BLaER1 treated with 17β-estradiol and CSF1 and Interleukin-3, amounts not matched to agents 10 nM and 100 nM (cell line): ENCODE results near the gene PPP1R8.

Experiments
- H3K27ac ChIP-seq, 11 experiments: shearing (Covaris generic); formaldehyde crosslinking; 2 replicates each; pipeline ENCODE4 v1.8.1; 2022
- H3K27me3 ChIP-seq, 11 experiments: shearing (Covaris generic); formaldehyde crosslinking; 2 replicates each; pipeline ENCODE4 v1.8.1; 2022
- H3K36me3 ChIP-seq, 11 experiments: shearing (Covaris generic); formaldehyde crosslinking; 2 replicates each; pipeline ENCODE4 v1.8.1; 2022
- H3K4me1 ChIP-seq, 10 experiments: shearing (Covaris generic); formaldehyde crosslinking; 2 replicates each; pipeline ENCODE4 v1.8.1; 2022
- H3K4me2 ChIP-seq, 11 experiments: shearing (Covaris generic); formaldehyde crosslinking; 2 replicates each; pipeline ENCODE4 v1.8.1; 2022
- H3K4me3 ChIP-seq, 10 experiments: shearing (Covaris generic); formaldehyde crosslinking; 2 replicates each; pipeline ENCODE4 v1.8.1; 2022
- H3K9ac ChIP-seq, 11 experiments: shearing (Covaris generic); formaldehyde crosslinking; 2 replicates each; pipeline ENCODE4 v1.8.1; 2022
- H3K9me3 ChIP-seq, 11 experiments: shearing (Covaris generic); formaldehyde crosslinking; replicated peaks in 1 of 11; 2 replicates each; pipeline ENCODE4 v1.8.1; 2022
- H4K20me1 ChIP-seq, 11 experiments: shearing (Covaris generic); formaldehyde crosslinking; 2 replicates each; pipeline ENCODE4 v1.8.1; 2022
- Cebpa-rat ChIP-seq, 11 experiments: shearing (Covaris generic); IDR thresholded peaks; 2 replicates each; pipeline ENCODE4 v1.8.1; 2022

The PPP1R8 gene

DNA sequence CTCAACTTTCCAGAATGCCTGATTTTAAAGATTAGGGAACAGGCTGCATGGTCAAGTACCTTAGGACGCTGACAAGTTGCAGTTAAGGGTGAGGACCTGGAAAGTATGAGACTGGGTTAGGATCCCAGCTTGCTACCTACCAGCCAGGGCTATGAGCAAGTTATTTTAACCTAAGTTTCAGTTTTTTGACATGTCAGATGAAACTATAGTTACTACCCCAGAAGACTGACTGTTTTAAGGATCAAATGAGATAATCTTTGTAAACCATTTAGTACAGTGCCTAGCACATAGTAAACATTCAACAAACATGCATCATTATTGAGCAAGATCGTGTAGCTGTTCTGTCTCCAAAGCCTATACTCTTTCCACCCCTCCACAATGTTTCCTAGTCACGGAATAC is 56.2 kb downstream of the PPP1R8 start:
- peaks cover 0 to 51% (median 7%) of the 10 kb centered on the region in 11 experiments; a peak in 9 of 22 replicates for H4K20me1 ChIP-seq
- no peak for TF ChIP-seq Cebpa-rat (IDR thresholded peaks at IDR 0.05)
- H3K27me3 ChIP-seq = no peaks in the 10 kb centered on the region
- peak overlapping the region in 8 of 10 experiments; percentile 2 to 56 (median 42); a peak in 12 of 20 replicates for H3K4me3 ChIP-seq
- peaks cover 69 to 100% (median 99%) of the 10 kb centered on the region in 10 experiments for H3K4me1 ChIP-seq
- H3K36me3 ChIP-seq = peaks cover 69 to 95% (median 88%) of the 10 kb centered on the region in 11 experiments
- peak overlapping the region; percentile 69 to 100 (median 91) for H3K4me2 ChIP-seq
- H3K27ac ChIP-seq = peak overlapping the region; percentile 69 to 98 (median 92)
- peaks cover 0 to 14% (median 4%) of the 10 kb centered on the region in 11 experiments; a peak in 9 of 22 replicates for H3K9me3 ChIP-seq
- H3K9ac ChIP-seq = peak overlapping the region in 10 of 11 experiments; percentile 36 to 99 (median 81); a peak in 20 of 22 replicates

DNA sequence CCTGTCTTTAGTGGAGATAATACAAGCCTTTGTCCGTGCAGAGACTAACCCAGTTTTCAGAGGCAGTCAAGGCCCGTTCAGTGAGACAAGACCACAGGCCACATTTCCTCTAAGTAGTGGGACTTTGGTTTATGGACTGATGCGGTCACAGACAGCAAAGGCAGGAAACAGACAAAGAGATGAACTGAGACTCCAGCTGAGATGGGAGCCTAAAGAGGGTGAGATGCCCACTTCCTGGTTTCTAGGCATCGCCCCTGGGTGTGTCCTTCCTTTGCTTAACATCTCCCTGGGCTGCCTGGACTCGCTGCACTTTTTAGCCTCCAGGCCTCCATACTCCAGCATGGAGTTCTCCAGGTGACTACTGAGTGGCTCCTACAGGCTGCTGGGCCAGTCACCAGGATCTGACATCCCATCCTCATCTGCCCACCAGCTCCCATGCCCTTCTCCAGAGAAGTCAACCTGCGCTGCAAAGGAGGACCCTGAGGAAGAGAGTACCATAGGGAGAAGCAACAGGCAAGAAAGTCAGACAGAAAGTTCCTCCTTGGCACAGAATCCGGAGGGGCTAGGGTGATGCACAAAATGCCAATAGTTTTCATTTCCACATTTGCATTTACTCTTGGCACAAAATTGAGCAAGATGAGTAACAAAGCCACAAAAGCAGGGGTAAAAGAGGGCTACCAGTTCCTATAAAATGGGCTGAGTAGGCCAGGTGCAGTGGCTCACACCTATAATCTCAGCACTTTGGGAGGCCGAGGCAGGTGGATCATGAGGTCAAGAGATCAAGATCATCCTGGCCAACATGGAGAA is 56.8 kb downstream of the PPP1R8 start:
- Histone ChIP-seq H3K9me3 (peaks cover 0 to 14% (median 4%) of the 10 kb centered on the region in 11 experiments; a peak in 9 of 22 replicates), H3K9ac (peak overlapping the region; percentile 26 to 99 (median 81); a peak in 20 of 22 replicates), H3K36me3 (peaks cover 69 to 95% (median 88%) of the 10 kb centered on the region in 11 experiments), H4K20me1 (peaks cover 0 to 51% (median 0%) of the 10 kb centered on the region in 11 experiments; a peak in 6 of 22 replicates), H3K4me1 (peaks cover 75 to 100% (median 100%) of the 10 kb centered on the region in 10 experiments), H3K4me2 (peak overlapping the region; percentile 69 to 100 (median 91)), H3K27me3 (no peaks in the 10 kb centered on the region), H3K27ac (peak overlapping the region; percentile 69 to 98 (median 92)), H3K4me3 (peak overlapping the region in 8 of 10 experiments; percentile 26 to 59 (median 42); a peak in 11 of 20 replicates)
- no peak for TF ChIP-seq Cebpa-rat (IDR thresholded peaks at IDR 0.05)

DNA sequence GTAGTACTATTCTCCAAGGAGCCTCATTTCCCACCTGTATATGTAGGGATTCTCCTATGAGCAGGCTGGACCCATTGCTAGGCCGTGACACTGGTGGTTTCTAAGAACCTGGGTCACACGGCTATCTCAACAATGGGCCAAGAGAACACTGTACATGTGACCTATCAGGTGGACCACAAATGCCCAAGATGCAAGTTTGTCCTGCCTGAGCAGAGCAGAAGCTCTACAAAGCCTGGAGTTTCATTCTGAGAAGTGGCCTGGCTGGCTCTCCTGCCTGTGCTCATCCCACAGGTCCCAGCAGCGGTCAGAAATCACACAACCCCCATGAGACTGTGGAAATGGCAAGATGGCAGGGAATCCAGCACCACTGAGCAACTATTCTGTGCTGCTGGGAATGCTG is 58.9 kb downstream of the PPP1R8 start:
- Histone ChIP-seq H3K9ac (peak overlapping the region in 10 of 11 experiments; percentile 34 to 99 (median 68); a peak in 16 of 22 replicates), H4K20me1 (peaks cover 0 to 40% (median 0%) of the 10 kb centered on the region in 11 experiments; a peak in 3 of 22 replicates), H3K36me3 (peaks cover 75 to 95% (median 88%) of the 10 kb centered on the region in 11 experiments), H3K9me3 (peaks cover 0 to 14% (median 4%) of the 10 kb centered on the region in 11 experiments; a peak in 9 of 22 replicates), H3K4me3 (peak overlapping the region in 3 of 10 experiments; percentile 22 to 32 (median 24); a peak in 3 of 20 replicates), H3K27ac (peak overlapping the region; percentile 66 to 98 (median 92)), H3K27me3 (no peaks in the 10 kb centered on the region), H3K4me1 (peaks cover 69 to 100% (median 89%) of the 10 kb centered on the region in 10 experiments), H3K4me2 (peak overlapping the region in 9 of 11 experiments; percentile 43 to 100 (median 91); a peak in 18 of 22 replicates)
- TF ChIP-seq Cebpa-rat (IDR thresholded peaks at IDR 0.05) = no peak

DNA sequence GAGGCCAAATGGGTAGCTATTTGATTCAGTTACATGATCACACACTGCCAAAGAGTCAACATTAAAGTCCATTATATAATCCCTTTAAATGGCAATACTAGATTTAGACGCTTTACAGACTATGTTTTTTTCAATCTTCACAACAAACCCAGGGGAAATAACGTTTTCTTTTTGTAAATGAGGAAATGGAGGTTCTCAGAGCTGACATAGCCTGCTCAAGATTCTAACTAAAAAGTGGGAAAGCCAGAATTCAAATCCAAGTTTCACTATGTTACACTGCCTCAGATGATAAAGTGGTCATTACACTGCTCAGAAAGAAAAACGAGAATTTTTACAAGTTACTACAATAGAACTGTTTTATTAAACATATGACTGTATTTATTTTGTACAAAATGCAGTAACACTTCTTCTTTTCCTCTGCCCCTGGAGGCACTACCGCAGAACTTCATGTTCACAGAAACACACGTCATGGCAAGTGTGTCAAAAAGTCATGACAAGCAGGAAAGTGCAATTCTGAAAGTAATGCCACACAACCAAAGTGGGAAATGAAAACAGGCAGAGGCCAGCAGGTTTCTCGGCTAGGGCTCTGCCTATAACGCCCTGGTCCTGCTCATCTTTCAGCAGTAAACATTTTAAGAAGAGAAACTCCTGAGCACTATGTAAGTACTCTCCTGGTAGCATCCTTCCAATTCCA is 60.8 kb downstream of the PPP1R8 start:
- Histone ChIP-seq H3K9me3 (peaks cover 0 to 3% (median 0%) of the 10 kb centered on the region in 11 experiments; a peak in 6 of 22 replicates), H3K27ac (peak overlapping the region; percentile 66 to 98 (median 92)), H3K36me3 (peaks cover 75 to 95% (median 89%) of the 10 kb centered on the region in 11 experiments), H3K4me1 (peaks cover 50 to 87% (median 71%) of the 10 kb centered on the region in 10 experiments), H3K9ac (peak overlapping the region; percentile 16 to 99 (median 68); a peak in 21 of 22 replicates), H3K27me3 (no peaks in the 10 kb centered on the region), H3K4me2 (peak overlapping the region; percentile 10 to 100 (median 90); a peak in 21 of 22 replicates), H3K4me3 (peak overlapping the region in 1 of 10 experiments; percentile 29; a peak in 2 of 20 replicates), H4K20me1 (peaks cover 0 to 49% (median 0%) of the 10 kb centered on the region in 11 experiments; a peak in 2 of 22 replicates)
- TF ChIP-seq Cebpa-rat (IDR thresholded peaks at IDR 0.05) = no peak

DNA sequence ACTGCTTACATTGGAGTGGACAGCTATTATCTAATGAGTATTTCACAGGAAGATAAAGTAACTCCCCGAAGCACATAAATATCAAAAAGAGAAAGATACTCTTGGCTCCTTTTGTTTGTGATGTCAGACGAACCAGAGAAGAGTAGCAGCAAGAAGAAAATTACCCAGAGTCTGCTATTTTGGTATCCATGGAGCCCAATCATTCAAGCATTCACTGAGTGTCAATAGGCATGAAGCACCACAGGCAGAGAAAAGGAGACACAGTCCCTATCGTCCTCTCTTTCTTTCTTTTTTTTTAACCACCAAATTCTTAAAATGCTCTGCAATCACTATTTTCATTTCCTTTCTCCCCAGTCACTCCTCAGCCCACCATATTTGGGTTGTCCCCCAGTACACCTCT is 63.9 kb downstream of the PPP1R8 start:
- peak overlapping the region in 7 of 11 experiments; percentile 9 to 98 (median 21); a peak in 10 of 22 replicates for H3K27ac ChIP-seq
- H3K36me3 ChIP-seq = peaks cover 81 to 99% (median 93%) of the 10 kb centered on the region in 11 experiments
- peak overlapping the region in 1 of 11 experiments; percentile 20; a peak in 2 of 22 replicates for H3K4me2 ChIP-seq
- H3K27me3 ChIP-seq = no peaks in the 10 kb centered on the region
- H3K4me3 ChIP-seq = no peak overlapping the region
- no peak for TF ChIP-seq Cebpa-rat (IDR thresholded peaks at IDR 0.05)
- H4K20me1 ChIP-seq = peaks cover 0 to 53% (median 0%) of the 10 kb centered on the region in 11 experiments; a peak in 3 of 22 replicates
- H3K9me3 ChIP-seq = no peaks in the 10 kb centered on the region
- peak overlapping the region in 5 of 11 experiments; percentile 1 to 71 (median 9); a peak in 3 of 22 replicates for H3K9ac ChIP-seq
- H3K4me1 ChIP-seq = peaks cover 32 to 61% (median 39%) of the 10 kb centered on the region in 10 experiments; a peak in 19 of 20 replicates
